COLO668 (cell line): ENCODE results near the gene FAM156A.
"Not testable (repeated sequence)": the region's sequence is repeated elsewhere in the genome, so short reads cannot be mapped to it uniquely, and the experiment has no call there.

Experiments
- DNase-seq: peaks from one replicate; lab custom pipeline; 2025; ENCODE audit not compliant: unreplicated experiment; lab: John Stamatoyannopoulos, UW

Gene FAM156A

GRCh38 chrX:52966993-52967738 lies 8.8 kb upstream of the FAM156A start:
- not testable (repeated sequence) for DNase-seq

GRCh38 chrX:52958961-52959360 lies 643 bp upstream of the FAM156A start:
- not testable (repeated sequence) for DNase-seq

- not testable (repeated sequence) for DNase-seq
Observed at GRCh38 chrX:52949884-52950283, 8.4 kb downstream of the FAM156A start.

- DNase-seq: not testable (repeated sequence)
Observed at GRCh38 chrX:52949325-52949724, 9.0 kb downstream of the FAM156A start.

- not testable (repeated sequence) for DNase-seq
Observed at GRCh38 chrX:52948265-52948664, 10.1 kb downstream of the FAM156A start.

- not testable (repeated sequence) for DNase-seq
Observed at GRCh38 chrX:52947501-52947900, 10.8 kb downstream of the FAM156A start.

GRCh38 chrX:52945838-52946494 lies 12.4 kb downstream of the FAM156A start:
- DNase-seq: not testable (repeated sequence)

GRCh38 chrX:52941728-52942127 lies 16.6 kb downstream of the FAM156A start:
- DNase-seq: not testable (repeated sequence)

- not testable (repeated sequence) for DNase-seq
Observed at GRCh38 chrX:52940704-52941103, 17.6 kb downstream of the FAM156A start.

- DNase-seq: not testable (repeated sequence)
Observed at GRCh38 chrX:52935470-52935784, 22.9 kb downstream of the FAM156A start.

- peak; percentile 90 for DNase-seq
Observed at GRCh38 chrX:52934704-52935469, 23.4 kb downstream of the FAM156A start.

- no peak for DNase-seq
Observed at GRCh38 chrX:52933976-52934703, 24.2 kb downstream of the FAM156A start.

GRCh38 chrX:52933213-52933612 lies 25.1 kb downstream of the FAM156A start:
- DNase-seq: no peak

- not testable (repeated sequence) for DNase-seq
Observed at GRCh38 chrX:52930214-52930613, 28.1 kb downstream of the FAM156A start.

- DNase-seq: no peak
Observed at GRCh38 chrX:52923781-52924241, 34.5 kb downstream of the FAM156A start.

- DNase-seq: not testable (repeated sequence)
Observed at GRCh38 chrX:52914704-52915103, 43.6 kb downstream of the FAM156A start.

GRCh38 chrX:52913681-52914080 lies 44.6 kb downstream of the FAM156A start:
- not testable (repeated sequence) for DNase-seq

GRCh38 chrX:52909313-52909969 lies 48.9 kb downstream of the FAM156A start:
- not testable (repeated sequence) for DNase-seq

- DNase-seq: not testable (repeated sequence)
Observed at GRCh38 chrX:52907900-52908299, 50.4 kb downstream of the FAM156A start.

- DNase-seq: not testable (repeated sequence)
Observed at GRCh38 chrX:52907137-52907536, 51.2 kb downstream of the FAM156A start.
